ENCODE data around the gene DAPK1.

Gene DAPK1

GRCh38 chr9:87518702-87519335 lies 21.2 kb downstream of the DAPK1 start:
- peak; percentile 91 for DNase-seq

- DNase-seq, result no peak
These were observed 21.8 kb downstream of the DAPK1 start for GRCh38 chr9:87519461-87519860.

- DNase-seq, result no peak
These were observed 22.6 kb downstream of the DAPK1 start for GRCh38 chr9:87520172-87520683.

DNA sequence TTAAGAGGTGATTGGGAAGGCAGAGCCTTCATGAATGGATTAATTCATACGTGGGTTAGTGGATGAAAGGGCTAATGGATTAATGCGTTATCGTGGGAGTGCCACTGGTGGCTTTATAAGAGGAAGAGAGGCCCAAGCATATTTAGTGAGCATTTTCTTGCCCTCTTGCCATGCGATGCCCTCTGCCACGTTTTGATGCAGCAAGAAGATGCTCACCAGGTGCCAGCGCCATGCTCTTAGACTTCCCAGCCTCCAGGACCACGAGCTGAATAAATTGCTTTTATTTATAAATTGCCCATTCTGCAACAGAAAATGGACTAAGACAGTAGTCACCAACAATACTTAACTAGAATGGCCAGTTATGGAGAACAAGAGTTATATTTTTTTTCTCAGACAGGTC lies 24.2 kb downstream of the DAPK1 start:
- no peak for DNase-seq

- no peak for DNase-seq
These were observed 26.4 kb downstream of the DAPK1 start for GRCh38 chr9:87524061-87524460.

DNA sequence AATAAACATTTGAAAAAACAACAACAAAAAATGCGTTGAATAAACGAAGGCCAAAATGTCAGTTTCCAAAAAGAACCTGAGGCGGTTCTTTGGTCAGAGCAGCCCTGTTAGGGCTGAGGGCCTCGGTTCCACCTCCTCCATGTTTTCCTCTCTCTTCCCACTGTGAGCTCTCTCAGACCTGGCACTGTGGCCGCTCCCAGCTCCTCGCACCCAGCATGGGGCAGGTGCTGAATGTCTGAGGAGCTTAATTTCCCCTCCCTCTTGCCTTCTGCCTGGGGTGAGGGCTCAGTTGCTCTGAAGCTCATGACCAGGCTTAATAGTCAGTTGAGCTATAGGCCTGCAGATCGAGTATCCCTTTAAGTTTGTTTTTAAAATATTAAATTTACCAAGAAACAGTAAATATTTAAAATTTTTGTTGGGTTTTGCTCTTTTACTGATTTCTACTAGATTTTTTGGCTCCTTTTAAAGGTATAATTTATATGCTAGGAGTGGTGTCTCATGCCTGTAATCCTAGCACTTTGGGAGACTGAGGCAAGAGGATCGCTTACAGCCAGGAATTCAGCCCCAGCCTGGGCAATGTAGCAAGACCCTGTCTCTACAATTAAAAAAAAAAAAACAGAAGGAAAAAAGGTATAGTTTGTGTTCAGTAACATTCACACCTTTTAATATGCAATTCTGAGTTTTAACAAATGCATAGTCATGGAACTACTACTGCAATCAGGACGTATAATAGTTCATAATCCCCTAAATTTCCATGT lies 28.1 kb downstream of the DAPK1 start:
- no peak for DNase-seq

DNA sequence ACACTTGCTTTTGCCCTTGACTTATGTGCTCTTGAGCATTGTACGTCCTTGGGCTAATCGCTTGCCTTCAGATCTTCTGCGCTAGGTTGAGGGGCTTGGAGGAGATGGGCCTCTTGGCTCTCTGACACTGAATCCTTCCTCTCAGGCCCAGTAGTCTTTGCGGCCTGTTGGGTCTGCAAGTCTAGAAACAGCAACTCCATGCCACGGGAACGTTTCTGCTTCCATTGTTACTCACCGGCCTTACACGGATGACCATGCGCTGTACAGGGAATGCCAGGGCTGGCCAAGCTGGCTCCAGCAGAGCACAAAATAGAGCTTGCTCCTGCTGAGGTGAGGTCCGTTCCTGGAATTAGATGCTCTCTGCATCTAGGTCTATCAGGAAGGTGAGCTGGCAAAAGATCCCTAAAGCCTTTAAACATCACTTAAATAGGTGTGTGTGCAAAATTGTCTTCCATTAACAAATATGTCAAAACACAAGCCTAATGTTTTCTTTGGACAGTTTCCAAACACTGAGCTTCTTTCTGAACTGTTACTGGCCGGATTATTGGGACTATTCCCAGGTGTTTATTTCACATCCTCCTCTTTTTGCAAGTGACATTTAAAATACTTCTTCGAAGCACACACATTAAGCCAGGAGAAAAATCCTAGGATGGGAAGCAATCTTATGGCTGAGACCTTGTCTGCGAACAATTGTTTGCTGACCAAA lies 29.7 kb downstream of the DAPK1 start:
- no peak for DNase-seq

DNA sequence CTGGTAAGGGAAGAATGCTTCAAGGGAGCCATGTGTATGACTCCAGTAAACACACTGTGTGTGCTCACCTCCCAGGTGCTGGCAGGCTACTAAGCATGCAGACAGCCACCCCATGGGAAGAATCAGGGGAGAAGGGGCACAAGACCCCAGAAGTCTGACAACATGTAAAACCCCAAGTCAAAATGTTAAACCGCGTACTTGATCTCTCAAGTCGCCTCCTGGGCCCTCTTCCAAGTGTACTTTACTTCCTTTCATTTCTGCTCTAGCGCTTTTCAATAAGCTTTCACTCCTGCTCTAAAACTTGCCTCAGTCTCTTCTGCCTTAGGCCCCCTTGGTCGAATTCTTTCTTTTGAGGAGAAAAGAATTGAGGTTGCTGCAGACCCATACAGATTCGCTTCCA lies 31.3 kb downstream of the DAPK1 start:
- DNase-seq, result no peak

DNA sequence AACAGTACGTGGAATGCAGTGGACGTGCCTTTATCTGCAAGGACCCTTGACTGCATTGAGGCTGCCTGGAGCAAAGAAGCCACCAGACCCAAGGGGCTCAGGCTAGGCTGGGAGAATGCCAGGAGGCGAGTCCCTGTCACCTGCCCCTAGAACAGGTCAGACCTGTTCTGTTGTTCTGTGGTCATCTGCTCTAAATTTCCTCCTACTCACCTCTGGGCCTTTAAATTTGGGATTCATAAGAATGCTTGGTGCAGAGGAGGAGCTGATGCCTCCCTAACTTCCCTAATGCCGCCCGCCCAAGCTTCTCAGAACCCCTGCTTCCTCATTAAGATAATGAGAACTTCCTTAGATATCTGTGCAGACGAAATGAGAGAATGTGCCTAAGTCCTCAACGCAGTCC lies 32.0 kb downstream of the DAPK1 start:
- no peak for DNase-seq

DNA sequence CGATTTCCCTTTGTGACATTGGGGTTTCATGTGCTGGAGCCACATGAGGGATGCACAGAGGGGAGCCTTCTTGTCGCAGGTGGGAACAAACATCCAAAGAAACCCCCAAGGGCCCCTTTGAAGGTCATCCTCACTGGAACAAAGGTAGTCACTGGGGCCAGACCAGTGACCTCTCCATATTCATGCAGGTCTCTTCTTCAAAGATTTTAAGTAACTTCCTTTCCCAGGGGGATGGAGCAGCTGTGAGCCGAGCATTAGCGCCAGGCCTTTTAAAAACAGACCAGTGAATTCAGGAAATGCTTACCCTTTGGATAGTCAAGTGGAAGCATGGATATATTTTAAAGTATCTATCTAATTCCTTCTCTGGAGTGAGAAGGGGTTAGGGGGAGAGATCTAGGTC lies 33.0 kb downstream of the DAPK1 start:
- no peak for DNase-seq

GRCh38 chr9:87531370-87532295 lies 34.0 kb downstream of the DAPK1 start:
- DNase-seq, result no peak

- DNase-seq, result no peak
These were observed 35.6 kb downstream of the DAPK1 start for GRCh38 chr9:87533271-87533670.

DNA sequence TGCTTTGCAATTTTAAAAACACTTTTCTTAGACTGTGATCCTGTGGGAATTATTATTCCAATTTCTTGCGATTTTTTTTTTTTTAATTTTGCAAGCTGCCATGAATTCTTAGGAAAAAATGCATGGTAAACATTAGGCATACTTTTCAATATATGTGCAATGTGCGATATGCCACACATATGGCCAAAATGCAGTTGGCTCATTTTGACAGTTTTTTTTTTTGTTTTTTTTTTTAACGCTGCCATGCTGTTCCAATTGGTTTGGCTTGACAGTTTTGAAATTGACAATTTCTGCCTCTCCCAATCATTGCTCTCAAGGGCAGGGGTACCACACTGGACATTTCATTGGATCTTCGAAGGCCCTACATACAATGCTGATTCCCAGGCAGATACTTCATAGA lies 36.4 kb downstream of the DAPK1 start:
- no peak for DNase-seq

DNA sequence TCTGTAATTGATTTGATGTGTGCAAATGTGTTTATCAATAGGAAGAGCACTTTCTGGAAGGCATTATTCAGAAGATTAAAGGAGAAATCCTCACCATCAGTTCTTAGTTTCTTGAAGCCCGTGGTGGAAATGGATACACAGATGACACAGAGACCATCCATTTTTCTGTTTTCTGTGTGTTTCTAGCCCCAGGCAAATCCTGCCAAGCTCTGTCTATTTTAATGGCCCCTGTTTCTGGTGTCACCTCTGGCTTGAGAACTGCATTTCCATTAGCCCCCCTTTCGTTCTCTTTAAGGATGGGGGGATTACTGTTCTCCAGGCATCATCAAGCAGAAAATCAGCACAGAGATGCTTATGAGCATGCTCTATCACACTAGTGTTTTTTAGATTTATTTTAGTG lies 37.3 kb downstream of the DAPK1 start:
- DNase-seq, result no peak

DNA sequence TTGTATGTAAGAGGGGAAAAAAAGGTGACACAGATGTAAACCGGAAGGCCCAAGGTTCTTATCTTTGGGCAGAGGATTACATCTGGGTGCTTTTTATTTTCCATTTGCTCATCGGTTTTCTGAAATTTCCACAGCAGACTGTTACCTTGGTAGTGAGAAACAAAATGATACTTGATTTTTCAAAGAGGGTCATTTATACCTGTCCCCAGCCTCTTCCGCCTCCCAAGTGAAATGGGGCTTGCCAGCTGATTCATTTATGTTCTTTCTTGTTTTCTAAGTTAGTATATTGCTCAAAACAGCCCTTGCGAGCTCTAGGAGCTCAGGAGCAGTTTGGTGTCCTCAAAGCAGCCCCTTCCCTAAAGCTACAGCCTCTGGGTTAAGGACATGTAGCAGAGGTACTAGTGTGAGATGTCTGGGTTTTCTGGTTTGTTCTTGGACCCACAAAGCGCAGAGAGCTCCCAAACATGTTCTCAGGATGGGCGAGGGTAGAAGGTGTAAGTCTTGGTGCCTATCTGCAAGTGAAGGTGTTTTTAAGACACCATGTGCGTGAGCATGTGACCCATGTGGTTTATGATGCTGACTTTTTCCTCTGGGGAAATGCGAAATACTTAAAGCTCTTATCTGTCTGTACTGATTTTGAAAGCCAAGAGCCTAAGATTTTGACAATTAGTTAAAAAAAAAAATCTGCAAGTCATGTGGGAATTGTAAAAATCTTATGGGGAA lies 38.3 kb downstream of the DAPK1 start:
- DNase-seq, result no peak

DNA sequence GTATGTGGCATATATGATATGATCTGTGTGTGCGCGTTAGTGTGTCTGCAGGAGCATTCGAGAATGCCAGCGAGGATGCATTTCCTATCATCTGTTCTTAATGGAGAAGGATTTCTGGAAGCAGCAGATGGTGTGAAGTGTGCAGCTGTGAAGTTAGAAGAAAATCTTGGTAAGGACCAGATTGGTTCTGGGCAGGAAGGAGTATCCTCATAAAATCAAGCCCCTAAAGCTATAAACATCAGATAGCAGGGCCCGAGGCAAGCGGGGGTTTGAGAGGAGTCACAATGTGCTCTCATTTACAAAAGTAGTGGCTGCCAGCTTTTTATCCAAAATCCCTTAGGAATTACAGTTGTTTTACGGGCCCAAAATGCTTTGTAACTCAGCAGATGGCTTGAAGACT lies 40.0 kb downstream of the DAPK1 start:
- no peak for DNase-seq

DNA sequence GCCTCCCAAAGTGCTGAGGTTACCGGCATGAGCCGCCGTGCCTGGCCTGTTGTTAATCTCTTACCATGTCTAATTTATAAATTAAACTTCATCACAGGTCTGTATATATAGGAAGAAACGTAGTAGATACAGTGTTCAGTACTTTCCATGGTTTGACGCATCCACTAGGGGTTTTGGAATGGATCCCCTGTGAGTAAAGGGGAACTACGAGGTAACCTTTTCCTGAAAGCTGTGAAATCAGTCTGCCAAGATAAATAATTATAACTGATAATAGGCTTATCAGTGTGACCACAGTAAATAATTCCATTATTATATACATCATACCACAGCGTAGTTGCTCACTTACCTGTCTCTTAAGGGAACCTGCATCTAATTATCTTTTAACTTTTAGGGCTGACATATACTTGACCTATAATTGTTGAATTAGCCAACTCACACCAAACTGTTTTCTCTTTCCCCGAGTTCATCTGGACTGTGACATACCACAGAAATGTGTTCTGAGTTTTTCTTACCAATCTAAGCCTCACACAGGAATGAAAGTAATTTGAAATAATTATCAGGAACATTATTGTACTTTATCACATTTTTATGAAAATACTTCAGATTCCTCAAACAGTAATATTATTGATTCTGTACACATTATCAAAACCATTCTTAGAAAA lies 42.9 kb downstream of the DAPK1 start:
- DNase-seq, result peak; percentile 69

DNA sequence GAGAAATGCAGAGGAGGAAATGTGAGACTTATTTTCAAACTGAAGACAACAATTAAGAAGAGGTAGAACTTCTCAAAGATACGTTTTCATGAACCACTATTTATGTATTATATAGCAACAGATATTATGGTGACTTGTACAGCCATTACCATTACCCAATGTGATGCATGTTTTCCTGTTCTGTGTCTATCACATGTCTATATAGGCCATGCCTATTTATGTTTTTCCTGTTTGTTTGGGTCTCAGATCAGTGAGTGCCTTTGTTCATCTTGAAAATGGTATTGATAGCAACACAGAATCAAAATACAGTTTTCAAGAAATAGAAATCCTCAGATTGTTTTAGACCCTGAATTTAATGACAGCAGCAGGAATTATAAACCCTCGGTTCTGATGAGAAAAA lies 44.0 kb downstream of the DAPK1 start:
- no peak for DNase-seq

DNA sequence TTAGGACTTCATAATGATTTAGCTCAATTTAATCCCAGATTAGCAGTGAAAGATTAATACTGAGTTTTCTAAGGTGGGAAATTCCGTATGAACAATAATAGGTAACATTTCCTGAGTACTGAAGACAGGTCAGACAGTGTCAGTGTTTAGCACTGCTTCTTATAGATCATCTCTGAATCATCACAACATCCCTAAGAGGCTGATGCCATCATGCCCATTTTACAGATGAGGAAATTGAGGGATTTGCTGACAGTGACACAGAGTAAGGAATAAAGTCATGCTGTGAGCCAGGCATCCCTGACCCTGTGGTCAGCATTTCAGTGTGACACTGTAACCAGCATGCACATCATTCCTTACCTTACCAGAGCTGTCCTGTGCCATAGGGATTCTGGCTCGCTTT lies 44.5 kb downstream of the DAPK1 start:
- no peak for DNase-seq

DNA sequence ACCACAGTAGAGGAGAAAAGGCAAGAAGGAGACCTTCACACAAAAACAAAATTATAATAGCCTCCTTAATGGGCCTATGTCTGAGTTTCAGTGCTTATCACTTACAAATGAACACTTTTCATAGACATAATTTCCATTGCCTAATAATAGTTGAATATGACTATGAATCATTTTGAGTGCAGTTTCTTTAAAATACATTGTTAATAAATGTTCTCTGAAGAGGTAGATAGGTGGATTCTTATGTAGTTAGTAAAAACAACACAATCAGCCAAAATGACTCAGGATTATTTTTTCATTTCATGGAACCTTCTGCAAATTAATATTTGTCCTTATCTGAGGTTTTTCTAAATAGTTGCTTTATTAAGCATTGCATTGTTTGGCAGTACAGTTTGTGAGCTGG lies 45.6 kb downstream of the DAPK1 start:
- DNase-seq, result peak; percentile 44

- peak; percentile 54 for DNase-seq
These were observed 48.2 kb downstream of the DAPK1 start for GRCh38 chr9:87545858-87546257.

- DNase-seq, result peak; percentile 85
These were observed 49.0 kb downstream of the DAPK1 start for GRCh38 chr9:87546704-87547103.

All from NCI-H226 (cell line).